Activated CD4-positive, alpha-beta T cell treated with anti-CD3 and anti-CD28 coated beads, Interleukin-10, Interleukin-2, amounts not matched to agents 100 ng/mL and 50 ng/mL, durations not matched to agents 16 hours and 8 hours (primary cell): Measurements from ENCODE around the gene CFAP20.

ENCODE experiments used
- DNase-seq: peaks from one replicate; pipeline ENCODE4 v3.0.0-alpha.2; 2020

CFAP20 gene

GRCh38 chr16:58129097-58129936 lies at the start of gene CFAP20:
Gene CFAP20 (minus strand): TSS chr16:58129381. CDS start chr16:58129115, 266 bp downstream.
- DNase-seq = peak; percentile 98

GRCh38 chr16:58177353-58177710 lies 48.2 kb upstream of the CFAP20 start:
- DNase-seq = no peak

- no peak for DNase-seq
Observed at GRCh38 chr16:58176608-58177352, 47.6 kb upstream of the CFAP20 start.

GRCh38 chr16:58170223-58170622 lies 41.0 kb upstream of the CFAP20 start:
- DNase-seq = no peak

GRCh38 chr16:58160855-58161254 lies 31.7 kb upstream of the CFAP20 start:
- DNase-seq = peak; percentile 10

- no peak for DNase-seq
Observed at GRCh38 chr16:58158725-58159124, 29.5 kb upstream of the CFAP20 start.

- DNase-seq = no peak
Observed at GRCh38 chr16:58157951-58158540, 28.9 kb upstream of the CFAP20 start.

GRCh38 chr16:58157239-58157638 lies 28.1 kb upstream of the CFAP20 start:
- DNase-seq = no peak

GRCh38 chr16:58155839-58156238 lies 26.7 kb upstream of the CFAP20 start:
- DNase-seq = no peak

GRCh38 chr16:58154345-58154744 lies 25.2 kb upstream of the CFAP20 start:
- DNase-seq = no peak

- DNase-seq = no peak
Observed at GRCh38 chr16:58152246-58152868, 23.2 kb upstream of the CFAP20 start.

GRCh38 chr16:58148526-58148925 lies 19.3 kb upstream of the CFAP20 start:
- no peak for DNase-seq

- DNase-seq = no peak
Observed at GRCh38 chr16:58148099-58148498, 18.9 kb upstream of the CFAP20 start.

GRCh38 chr16:58138852-58139251 lies 9.7 kb upstream of the CFAP20 start:
- DNase-seq = no peak

- DNase-seq = no peak
Observed at GRCh38 chr16:58137581-58137980, 8.4 kb upstream of the CFAP20 start.

- peak; percentile 13 for DNase-seq
Observed at GRCh38 chr16:58128711-58129096, 477 bp downstream of the CFAP20 start.

- no peak for DNase-seq
Observed at GRCh38 chr16:58128181-58128631, 975 bp downstream of the CFAP20 start.

- DNase-seq = no peak
Observed at GRCh38 chr16:58127634-58128033, 1.5 kb downstream of the CFAP20 start.

GRCh38 chr16:58127033-58127556 lies 2.1 kb downstream of the CFAP20 start:
- DNase-seq = peak; percentile 44

GRCh38 chr16:58126451-58126961 lies 2.7 kb downstream of the CFAP20 start:
- DNase-seq = no peak

GRCh38 chr16:58125781-58126335 lies 3.3 kb downstream of the CFAP20 start:
- DNase-seq = no peak

GRCh38 chr16:58125041-58125440 lies 4.1 kb downstream of the CFAP20 start:
- DNase-seq = no peak

GRCh38 chr16:58124601-58124915 lies 4.6 kb downstream of the CFAP20 start:
- no peak for DNase-seq
